ENCODE results near the gene KLF3. TPM values are rescaled to one million over a fixed set of nuclear protein-coding genes. Genes with fewer than 3 reads are reported as not detected.

The KLF3 gene
- total and polyA plus RNA-seq, 9 of the 15 experiments (the other 6 are each of a cell fraction or from before 2014, with no cell fraction given) = 9.9 to 47.2 (median 18.1) TPM

DNA sequence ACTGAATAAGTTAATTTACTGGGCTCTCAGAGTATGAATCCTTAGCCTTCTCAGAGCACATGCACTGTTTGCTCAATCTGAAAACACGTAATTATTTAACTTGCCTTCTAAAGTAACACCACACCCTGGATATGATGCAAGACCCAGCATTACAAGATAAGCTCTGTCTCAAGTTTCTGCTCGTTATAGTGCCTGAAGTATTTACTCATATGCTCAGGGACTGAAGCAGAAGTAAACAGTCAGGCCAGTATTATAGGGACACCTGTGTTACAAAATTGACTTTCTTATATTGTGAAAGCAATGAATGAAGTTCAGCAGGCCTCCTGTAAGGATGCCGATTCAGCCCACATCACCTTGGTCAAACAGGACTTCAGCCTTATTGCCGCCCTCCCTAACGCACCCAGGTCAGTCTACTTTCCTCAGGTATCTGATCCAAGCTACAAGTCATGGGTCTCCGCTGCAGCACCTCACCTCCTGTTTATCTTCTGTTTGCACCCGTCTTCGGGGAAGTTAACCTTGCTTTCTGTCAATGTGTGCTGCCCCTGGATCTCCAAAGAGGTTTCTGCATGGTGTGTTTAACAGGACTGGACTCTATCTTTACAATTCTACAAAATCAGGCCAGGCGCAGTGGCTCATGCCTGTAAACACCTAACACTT is 42.8 kb upstream of the KLF3 start (continued):
- TF ChIP-seq TOE1 (IDR thresholded peaks at IDR 0.05; ENCODE audit: borderline replicate concordance) (peak; percentile 39; the same call in 1 of the 2 replicates), TOE1 (CRISPR knock-in tag; IDR thresholded peaks at IDR 0.05; ENCODE audit: borderline replicate concordance, low read depth) (no peak), TSHZ1 (CRISPR knock-in tag; IDR thresholded peaks at IDR 0.05) (no peak), MED1 (CRISPR knock-in tag; IDR thresholded peaks at IDR 0.05; ENCODE audit: borderline replicate concordance) (no peak), MECOM (CRISPR knock-in tag; IDR thresholded peaks at IDR 0.05) (no peak), ZHX1 (conservative IDR thresholded peaks at IDR 0.05; ENCODE audit: low read length) (no peak), SMC3 (conservative IDR thresholded peaks at IDR 0.05; ENCODE audit: insufficient read depth, low read depth, low read length) (no peak), SMAD3 (CRISPR knock-in tag; conservative IDR thresholded peaks at IDR 0.05) (no peak), ZNF407 (IDR thresholded peaks at IDR 0.05; ENCODE audit: low read depth) (peak; percentile 82), CBX5 (IDR thresholded peaks at IDR 0.05; ENCODE audit: borderline replicate concordance, low read depth) (no peak), SUPT5H (IDR thresholded peaks at IDR 0.05) (no peak), POLR3G (IDR thresholded peaks at IDR 0.05; ENCODE audit: extremely low read depth, insufficient read length, insufficient replicate concordance) (no peak), ZNF644 (tag; IDR thresholded peaks at IDR 0.05; ENCODE audit: low read depth) (no peak), OTX1 (CRISPR knock-in tag; IDR thresholded peaks at IDR 0.05) (no peak)

Measured in K562 (cell line).